ENCODE measurements around the gene ABCC5. TPM values are rescaled to one million over a fixed set of nuclear protein-coding genes. Genes with fewer than 3 reads are reported as not detected.

The ABCC5 gene
- total RNA-seq, 1 experiment from 2014 or later: 6.6 TPM

Other genes with a start within 250 kb of the ABCC5 start
- gene MAP6D1, start 192.3 kb downstream of the ABCC5 start, total RNA-seq (2014; rRNA removed; shearing (Covaris generic); ENCODE audit: low replicate concordance): 3.1 TPM in 1 of 2 replicates, not detected in the other
- gene PARL, start 133.0 kb downstream of the ABCC5 start, total RNA-seq (2014; rRNA removed; shearing (Covaris generic); ENCODE audit: low replicate concordance): 55.7 and 75.9 TPM in 2 replicates
- not detected in 2 replicates for gene HTR3D, start 13.9 kb upstream of the ABCC5 start, total RNA-seq (2014; rRNA removed; shearing (Covaris generic); ENCODE audit: low replicate concordance)
- gene HTR3C, start 35.2 kb upstream of the ABCC5 start, total RNA-seq (2014; rRNA removed; shearing (Covaris generic); ENCODE audit: low replicate concordance): not detected in 2 replicates
- not detected in 2 replicates for gene HTR3E, start 79.2 kb upstream of the ABCC5 start, total RNA-seq (2014; rRNA removed; shearing (Covaris generic); ENCODE audit: low replicate concordance)
- 41.7 and 50.5 TPM in 2 replicates for gene EIF2B5, start 117.5 kb upstream of the ABCC5 start, total RNA-seq (2014; rRNA removed; shearing (Covaris generic); ENCODE audit: low replicate concordance)
- gene DVL3, start 137.5 kb upstream of the ABCC5 start, total RNA-seq (2014; rRNA removed; shearing (Covaris generic); ENCODE audit: low replicate concordance): 20.8 and 42.6 TPM in 2 replicates
- 688 and 946 TPM in 2 replicates for gene AP2M1, start 157.0 kb upstream of the ABCC5 start, total RNA-seq (2014; rRNA removed; shearing (Covaris generic); ENCODE audit: low replicate concordance)
- gene ABCF3, start 168.3 kb upstream of the ABCC5 start, total RNA-seq (2014; rRNA removed; shearing (Covaris generic); ENCODE audit: low replicate concordance): 65.3 and 79.4 TPM in 2 replicates
- gene VWA5B2, start 211.7 kb upstream of the ABCC5 start, total RNA-seq (2014; rRNA removed; shearing (Covaris generic); ENCODE audit: low replicate concordance): not detected in 2 replicates
- 57.2 and 59.0 TPM in 2 replicates for gene ALG3, start 231.1 kb upstream of the ABCC5 start, total RNA-seq (2014; rRNA removed; shearing (Covaris generic); ENCODE audit: low replicate concordance)
- 5.2 and 16.0 TPM in 2 replicates for gene EEF1AKMT4, start 231.8 kb upstream of the ABCC5 start, total RNA-seq (2014; rRNA removed; shearing (Covaris generic); ENCODE audit: low replicate concordance)
- gene CAMK2N2, start 243.7 kb upstream of the ABCC5 start, total RNA-seq (2014; rRNA removed; shearing (Covaris generic); ENCODE audit: low replicate concordance): not detected in 2 replicates